HEK293 (cell line): ENCODE measurements around the gene HOXD9.

Experiments
- CTCF ChIA-PET: fragments of 350-600 bp; formaldehyde crosslinking; extraction: SDS; loops from one replicate; lab custom pipeline; 2021; ENCODE audit warnings: antibody characterized with exemption; lab: Yijun Ruan, JAX
- POLR2A ChIA-PET: fragments of 300-600 bp; formaldehyde crosslinking; extraction: SDS; loops from one replicate; lab custom pipeline; 2020; ENCODE audit warnings: antibody characterized with exemption, inconsistent platforms; lab: Yijun Ruan, JAX
- H3K27ac ChIP-seq: fragments of 200-500 bp; sonication (Bioruptor generic); 2 replicates; pipeline ENCODE4 v1.5.1; 2014; ENCODE audit warnings: low read depth, low read length, control low read depth, inconsistent platforms; ENCODE audit errors: extremely low read depth
- H3K36me3 ChIP-seq, 2 experiments: fragments of 200-500 bp in 1 of 2; sonication (Bioruptor generic) in 1 of 2; 1 replicate in 1 of 2; 2 replicates in 1 of 2; pipeline ENCODE4 v1.5.1; 2014 to 2017; ENCODE audit warnings: inconsistent platforms in 2 of 2, low read length in 2 of 2; ENCODE audit not compliant: control insufficient read depth in 2 of 2, insufficient read depth in 1 of 2
- H3K4me1 ChIP-seq: fragments of 200-500 bp; sonication (Bioruptor generic); 2 replicates; pipeline ENCODE4 v1.5.1; 2014; ENCODE audit warnings: mild to moderate bottlenecking, low read length, inconsistent platforms; ENCODE audit not compliant: control insufficient read depth, insufficient read depth
- H3K4me3 ChIP-seq: 2 replicates; pipeline ENCODE4 v1.5.1; 2011; ENCODE audit warnings: low read depth, mild to moderate bottlenecking, control low read depth, low read length, moderate library complexity
- H3K9me3 ChIP-seq: fragments of 200-500 bp; sonication (Bioruptor generic); 2 replicates; pipeline ENCODE4 v1.5.1; 2014; ENCODE audit warnings: low read depth, low read length, inconsistent platforms; ENCODE audit not compliant: control insufficient read depth, insufficient read depth
- AEBP2 ChIP-seq: fragments of 450-650 bp; formaldehyde crosslinking; IDR thresholded peaks from 2 replicates; pipeline ENCODE4 v1.5.1; 2016; ENCODE audit warnings: missing biosample characterization, missing genetic modification characterization, borderline replicate concordance
- GFI1B ChIP-seq: fragments of 450-650 bp; formaldehyde crosslinking; IDR thresholded peaks from 2 replicates; pipeline ENCODE4 v1.5.1; 2016; ENCODE audit warnings: missing biosample characterization, missing genetic modification characterization
- GLI4 ChIP-seq: fragments of 450-650 bp; formaldehyde crosslinking; IDR thresholded peaks from 2 replicates; pipeline ENCODE4 v1.5.1; 2016; ENCODE audit warnings: missing biosample characterization, missing genetic modification characterization
- PATZ1 ChIP-seq: fragments of 450-650 bp; formaldehyde crosslinking; IDR thresholded peaks from 2 replicates; pipeline ENCODE4 v1.5.1; 2016; ENCODE audit warnings: missing biosample characterization, missing genetic modification characterization
- PRDM10 ChIP-seq: fragments of 450-650 bp; formaldehyde crosslinking; IDR thresholded peaks from 2 replicates; pipeline ENCODE4 v1.5.1; 2016; ENCODE audit warnings: missing biosample characterization, missing genetic modification characterization
- SALL2 ChIP-seq: fragments of 450-650 bp; formaldehyde crosslinking; IDR thresholded peaks from 2 replicates; pipeline ENCODE4 v1.5.0; 2017; ENCODE audit warnings: missing biosample characterization, mild to moderate bottlenecking, missing genetic modification characterization, borderline replicate concordance
- SP7 ChIP-seq: fragments of 450-650 bp; formaldehyde crosslinking; IDR thresholded peaks from 2 replicates; pipeline ENCODE4 v1.5.1; 2016; ENCODE audit warnings: missing biosample characterization, missing genetic modification characterization
- ZBTB10 ChIP-seq: fragments of 450-650 bp; formaldehyde crosslinking; IDR thresholded peaks from 2 replicates; pipeline ENCODE4 v1.5.1; 2016; ENCODE audit warnings: missing biosample characterization, missing genetic modification characterization
- ZBTB6 ChIP-seq: fragments of 450-650 bp; formaldehyde crosslinking; IDR thresholded peaks from 2 replicates; pipeline ENCODE4 v1.5.1; 2017; ENCODE audit warnings: missing biosample characterization, missing genetic modification characterization
- ZBTB7A ChIP-seq: fragments of 450-650 bp; formaldehyde crosslinking; IDR thresholded peaks from 2 replicates; pipeline ENCODE4 v1.5.1; 2016; ENCODE audit warnings: low read depth, missing biosample characterization, missing genetic modification characterization
- ZEB2 ChIP-seq: fragments of 450-650 bp; formaldehyde crosslinking; IDR thresholded peaks from 2 replicates; pipeline ENCODE4 v1.5.1; 2016; ENCODE audit warnings: missing biosample characterization, missing genetic modification characterization
- ZIC2 ChIP-seq: fragments of 450-650 bp; formaldehyde crosslinking; IDR thresholded peaks from 2 replicates; pipeline ENCODE4 v1.5.1; 2016; ENCODE audit warnings: missing biosample characterization, missing genetic modification characterization
- ZNF10 ChIP-seq: fragments of 450-650 bp; formaldehyde crosslinking; IDR thresholded peaks from 2 replicates; pipeline ENCODE4 v1.5.1; 2017; ENCODE audit warnings: missing biosample characterization, missing genetic modification characterization
- ZNF112 ChIP-seq: fragments of 450-650 bp; formaldehyde crosslinking; IDR thresholded peaks from 2 replicates; pipeline ENCODE4 v1.5.0; 2017; ENCODE audit warnings: missing biosample characterization, missing genetic modification characterization
- ZNF18 ChIP-seq: fragments of 450-650 bp; formaldehyde crosslinking; IDR thresholded peaks from 2 replicates; pipeline ENCODE4 v1.5.1; 2016; ENCODE audit warnings: missing biosample characterization, missing genetic modification characterization
- ZNF341 ChIP-seq: fragments of 450-650 bp; formaldehyde crosslinking; IDR thresholded peaks from 2 replicates; pipeline ENCODE4; 2016; ENCODE audit warnings: low read depth, missing biosample characterization, missing genetic modification characterization
- ZNF423 ChIP-seq: fragments of 450-650 bp; formaldehyde crosslinking; IDR thresholded peaks from 2 replicates; pipeline ENCODE4 v1.5.1; 2016; ENCODE audit warnings: missing biosample characterization, missing genetic modification characterization
- ZNF561 ChIP-seq: fragments of 450-650 bp; IDR thresholded peaks from 2 replicates; pipeline ENCODE4 v1.5.1; 2018; ENCODE audit warnings: missing biosample characterization, missing genetic modification characterization, borderline replicate concordance
- ZNF654 ChIP-seq: fragments of 450-650 bp; formaldehyde crosslinking; IDR thresholded peaks from 2 replicates; pipeline ENCODE4 v1.5.1; 2016; ENCODE audit warnings: low read depth, missing biosample characterization, missing genetic modification characterization
- ZNF660 ChIP-seq: fragments of 450-650 bp; IDR thresholded peaks from 2 replicates; pipeline ENCODE4 v1.5.1; 2018; ENCODE audit warnings: missing biosample characterization, mild to moderate bottlenecking, missing genetic modification characterization

HOXD9 gene

GRCh38 chr2:176079285-176079830, 43.2 kb upstream of the HOXD9 start (continued):
- TF ChIP-seq PRDM10 (peak; percentile 16; the same call in 1 of the 2 replicates), ZNF10 (tag by site-specific recombination) (no peak), SALL2 (tag by site-specific recombination) (no peak), GFI1B (tag by site-specific recombination) (no peak)

GRCh38 chr2:176079831-176080539, 42.5 kb upstream of the HOXD9 start:
- Histone ChIP-seq H3K27ac (peak overlapping the region; percentile 72; the same call in 1 of the 2 replicates), H3K4me3 (peak overlapping the region; percentile 42), H3K9me3 (no peaks in the 10 kb centered on the region), H3K4me1 (no peaks in the 10 kb centered on the region), H3K36me3 (no peaks in the 10 kb centered on the region)
- POLR2A ChIA-PET = interaction anchor here (1.0 to 2.7 kb wide), 2 partner anchors 27 to 78 kb away, joined by 5 to 12 read pairs; partner anchors contain the start of genes HOXD11 and LNPK
- CTCF ChIA-PET = interaction anchor here (0.6 to 3.2 kb wide), 33 partner anchors 9 to 1074 kb away, joined by 3 to 44 read pairs (median 3); partner anchors contain the start of genes HOXD12, HOXD13 and LNPK
- TF ChIP-seq PATZ1 (tag by site-specific recombination) = peak; percentile 71
- TF ChIP-seq ZNF561 (tag by site-specific recombination) = peak; percentile 78
- TF ChIP-seq ZNF112 = no peak
- TF ChIP-seq ZIC2 = no peak
- 0 out of 2 replicates have a peak, but pooled peaks have one; percentile 33 for TF ChIP-seq ZNF423
- TF ChIP-seq ZNF654 = peak; percentile 25; the same call in 1 of the 2 replicates
- TF ChIP-seq ZBTB7A (tag by site-specific recombination) = no peak
- TF ChIP-seq ZBTB10 (tag by site-specific recombination) = peak; percentile 70
- no peak for TF ChIP-seq AEBP2 (tag by site-specific recombination)
- no peak for TF ChIP-seq GFI1B (tag by site-specific recombination)
- peak; percentile 91 for TF ChIP-seq ZNF660 (tag by site-specific recombination)
- peak; percentile 52; the same call in 1 of the 2 replicates for TF ChIP-seq ZBTB6 (tag by site-specific recombination)
- 0 out of 2 replicates have a peak, but pooled peaks have one; percentile 7 for TF ChIP-seq SP7 (tag by site-specific recombination)
- TF ChIP-seq ZNF341 (tag by site-specific recombination) = 0 out of 2 replicates have a peak, but pooled peaks have one; percentile 19
- TF ChIP-seq ZEB2 = peak; percentile 26; the same call in 1 of the 2 replicates
- TF ChIP-seq GLI4 (tag by site-specific recombination) = no peak
- TF ChIP-seq ZNF18 = no peak
